ENCODE data around the gene SPRED1.

Gene SPRED1

DNA sequence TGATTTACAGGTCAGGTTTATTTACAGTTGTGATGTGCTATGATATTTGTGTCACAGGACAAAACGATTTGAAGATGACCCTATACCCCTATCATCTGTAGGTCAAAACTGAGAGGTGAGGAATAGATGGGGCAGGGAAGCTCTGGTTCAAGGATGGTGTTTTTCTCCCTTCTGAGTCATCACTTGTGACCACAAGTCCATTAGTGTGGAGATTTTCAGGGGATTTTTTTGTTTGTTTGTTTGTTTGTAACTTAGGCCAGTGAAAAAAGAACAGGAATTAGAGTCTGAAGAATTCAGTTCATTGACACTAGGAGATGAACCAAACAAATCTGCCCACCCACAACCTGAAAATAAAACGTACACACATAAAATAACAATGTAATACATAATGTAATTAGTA lies 138.6 kb downstream of the SPRED1 start:
- Histone ChIP-seq H3K9me3 (replicated peaks in 1 of 11) (no peaks in the 10 kb centered on the region), H3K4me1 (peaks cover 0 to 29% (median 0%) of the 10 kb centered on the region in 10 experiments; a peak in 5 of 20 replicates), H3K27me3 (no peaks in the 10 kb centered on the region), H3K27ac (no peak overlapping the region), H3K4me3 (no peak overlapping the region), H4K20me1 (no peaks in the 10 kb centered on the region), H3K36me3 (no peaks in the 10 kb centered on the region), H3K4me2 (peak overlapping the region in 2 of 11 experiments; percentile 30; a peak in 2 of 22 replicates), H3K9ac (no peak overlapping the region)
- TF ChIP-seq Cebpa-rat (IDR thresholded peaks at IDR 0.05) = no peak

DNA sequence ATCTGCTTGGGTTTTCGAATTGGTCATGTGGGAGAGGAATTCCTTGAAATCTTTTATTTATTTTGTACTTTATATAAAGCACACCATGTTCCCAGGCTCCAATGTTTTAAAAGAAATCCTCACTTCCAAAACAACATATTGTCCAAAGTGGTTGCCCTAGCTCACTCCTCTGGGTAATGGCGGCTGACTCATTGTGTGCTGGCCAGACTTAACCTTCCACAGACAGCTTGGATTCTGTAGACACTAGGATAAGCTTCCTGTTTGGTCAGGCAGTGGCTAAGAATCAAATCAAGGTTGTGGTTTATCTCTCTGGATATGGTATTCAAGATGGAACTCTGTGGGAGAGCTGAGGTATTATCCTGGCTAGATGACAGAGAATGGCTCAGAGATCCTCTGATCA lies 145.5 kb downstream of the SPRED1 start:
- Histone ChIP-seq H3K27ac (peak overlapping the region in 4 of 11 experiments; percentile 3 to 34 (median 15); a peak in 5 of 22 replicates), H3K9me3 (replicated peaks in 1 of 11) (peaks cover 0 to 13% (median under 1%) of the 10 kb centered on the region in 11 experiments; a peak in 5 of 22 replicates), H3K4me3 (no peak overlapping the region), H3K9ac (no peak overlapping the region), H3K4me2 (peak overlapping the region; percentile 13 to 78 (median 50); a peak in 21 of 22 replicates), H3K4me1 (peaks cover 12 to 24% (median 15%) of the 10 kb centered on the region in 10 experiments; a peak in 19 of 20 replicates), H4K20me1 (no peaks in the 10 kb centered on the region), H3K27me3 (no peaks in the 10 kb centered on the region), H3K36me3 (peaks cover 0 to 6% (median 0%) of the 10 kb centered on the region in 11 experiments; a peak in 1 of 22 replicates)
- TF ChIP-seq Cebpa-rat (IDR thresholded peaks at IDR 0.05) = no peak

DNA sequence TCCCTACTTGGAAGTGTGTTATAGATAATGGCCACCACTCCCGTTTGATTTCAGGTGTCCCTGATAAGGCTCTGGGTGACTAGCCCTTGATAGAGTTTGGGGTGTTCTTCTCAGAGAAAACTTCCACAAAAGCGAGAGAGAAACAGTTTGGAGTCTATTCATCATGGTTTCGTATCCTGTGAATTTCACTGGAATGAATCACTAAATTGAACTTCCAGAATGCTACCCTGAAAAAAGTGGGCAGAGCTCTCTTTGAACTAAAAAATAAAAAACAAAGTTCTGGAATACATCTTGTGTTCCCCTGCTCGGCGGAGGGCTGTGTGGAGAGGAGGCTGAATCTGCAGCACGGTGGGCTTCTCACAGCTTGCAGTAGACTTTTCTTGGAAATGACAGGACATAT lies 148.5 kb downstream of the SPRED1 start:
- Histone ChIP-seq H3K9ac (no peak overlapping the region), H3K4me1 (peaks cover 12 to 35% (median 15%) of the 10 kb centered on the region in 10 experiments; a peak in 19 of 20 replicates), H3K9me3 (replicated peaks in 1 of 11) (peaks cover 0 to 16% (median 3%) of the 10 kb centered on the region in 11 experiments; a peak in 5 of 22 replicates), H3K36me3 (peaks cover 0 to 6% (median 0%) of the 10 kb centered on the region in 11 experiments; a peak in 1 of 22 replicates), H3K27ac (no peak overlapping the region), H3K4me3 (no peak overlapping the region), H3K27me3 (no peaks in the 10 kb centered on the region), H4K20me1 (no peaks in the 10 kb centered on the region), H3K4me2 (no peak overlapping the region)
- no peak for TF ChIP-seq Cebpa-rat (IDR thresholded peaks at IDR 0.05)

DNA sequence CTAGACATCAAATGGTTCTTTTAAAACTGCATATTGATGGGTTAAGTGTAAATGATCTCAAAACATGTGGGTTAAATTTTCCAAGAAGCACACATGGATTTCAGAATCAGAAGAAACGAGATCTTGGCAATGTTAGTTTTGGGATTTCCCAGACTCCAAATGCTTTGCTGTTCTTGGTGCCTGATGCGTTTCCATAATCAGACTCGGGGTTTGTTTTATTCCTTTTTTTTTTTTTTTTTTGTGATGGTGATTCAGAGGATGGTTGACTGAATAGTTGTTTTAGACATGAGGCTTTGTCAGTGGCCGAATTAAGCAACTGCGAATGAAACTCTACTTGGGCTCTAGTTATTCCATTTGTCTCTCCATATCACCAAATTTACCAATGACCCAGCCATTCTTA lies 149.1 kb downstream of the SPRED1 start:
- Histone ChIP-seq H3K9ac (no peak overlapping the region), H3K27ac (no peak overlapping the region), H3K4me2 (no peak overlapping the region), H3K27me3 (no peaks in the 10 kb centered on the region), H3K9me3 (replicated peaks in 1 of 11) (peaks cover 0 to 16% (median 3%) of the 10 kb centered on the region in 11 experiments; a peak in 5 of 22 replicates), H3K36me3 (peaks cover 0 to 6% (median 0%) of the 10 kb centered on the region in 11 experiments; a peak in 1 of 22 replicates), H4K20me1 (no peaks in the 10 kb centered on the region), H3K4me1 (peaks cover 12 to 35% (median 15%) of the 10 kb centered on the region in 10 experiments; a peak in 19 of 20 replicates), H3K4me3 (no peak overlapping the region)
- TF ChIP-seq Cebpa-rat (IDR thresholded peaks at IDR 0.05) = no peak

DNA sequence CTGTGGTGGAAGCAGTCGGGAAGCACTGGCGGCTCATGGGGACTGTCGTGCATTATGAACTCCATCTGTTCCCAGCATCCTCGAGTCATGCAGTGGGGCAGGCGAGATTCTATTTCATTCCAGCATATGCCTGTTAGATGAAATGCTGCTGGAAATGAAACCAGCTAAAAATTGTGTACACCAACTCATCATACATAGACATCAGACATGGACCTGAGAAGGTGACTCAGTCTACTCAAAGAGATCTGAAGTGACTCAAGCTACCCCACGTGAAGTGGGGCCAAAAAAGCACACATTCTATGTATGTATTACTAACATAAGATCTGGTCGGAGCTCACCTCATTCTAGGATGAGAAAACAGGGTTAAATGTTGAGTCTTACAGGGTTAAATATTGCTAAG lies 153.8 kb downstream of the SPRED1 start:
- no peaks in the 10 kb centered on the region for H3K27me3 ChIP-seq
- no peak overlapping the region for H3K27ac ChIP-seq
- H3K36me3 ChIP-seq = peaks cover 0 to 6% (median 0%) of the 10 kb centered on the region in 11 experiments; a peak in 1 of 22 replicates
- no peak overlapping the region for H3K9ac ChIP-seq
- H4K20me1 ChIP-seq = no peaks in the 10 kb centered on the region
- peaks cover 0 to 16% (median 3%) of the 10 kb centered on the region in 11 experiments; a peak in 5 of 22 replicates for H3K9me3 ChIP-seq (replicated peaks in 1 of 11)
- peak overlapping the region in 1 of 11 experiments; percentile 20; a peak in 1 of 22 replicates for H3K4me2 ChIP-seq
- H3K4me3 ChIP-seq = no peak overlapping the region
- no peak for TF ChIP-seq Cebpa-rat (IDR thresholded peaks at IDR 0.05)
- H3K4me1 ChIP-seq = peaks cover 0 to 24% (median under 1%) of the 10 kb centered on the region in 10 experiments; a peak in 9 of 20 replicates
